DOHH2 (cell line): ENCODE results near the gene NDE1.

Experiments used
- H3F3A ChIP-seq: fragments of 200-600 bp; sonication (generic), shearing (Covaris generic); 2 replicates; pipeline ENCODE4 v1.6.0; 2016; ENCODE audit warnings: antibody characterized with exemption, mild to moderate bottlenecking; ENCODE audit not compliant: control insufficient read depth, insufficient read depth
- H3K27ac ChIP-seq: fragments of 200-600 bp; sonication (generic); 2 replicates; pipeline ENCODE4 v1.5.1; 2014; ENCODE audit warnings: low read depth, mild to moderate bottlenecking, low read length, moderate library complexity
- H3K27me3 ChIP-seq: fragments of 200-600 bp; sonication (generic); 2 replicates; pipeline ENCODE4 v1.6.1; 2014; ENCODE audit warnings: mild to moderate bottlenecking, low read length, mixed read lengths; ENCODE audit not compliant: control insufficient read depth
- H3K36me3 ChIP-seq: fragments of 200-600 bp; sonication (generic); 2 replicates; pipeline ENCODE4 v1.6.1; 2014; ENCODE audit warnings: mild to moderate bottlenecking, low read length, moderate library complexity, mixed read lengths; ENCODE audit not compliant: control insufficient read depth
- H3K4me1 ChIP-seq: fragments of 200-600 bp; sonication (generic); 2 replicates; pipeline ENCODE4 v1.6.1; 2014; ENCODE audit warnings: mild to moderate bottlenecking, low read length, mixed read lengths; ENCODE audit not compliant: control insufficient read depth
- H3K4me2 ChIP-seq: fragments of 200-600 bp; sonication (generic); 2 replicates; pipeline ENCODE4 v1.6.0; 2014; ENCODE audit warnings: mild to moderate bottlenecking, low read length, moderate library complexity
- H3K4me3 ChIP-seq: fragments of 200-600 bp; sonication (generic); 2 replicates; pipeline ENCODE4 v1.5.1; 2014; ENCODE audit warnings: mild to moderate bottlenecking, low read length, mixed read lengths
- H3K79me2 ChIP-seq: fragments of 200-600 bp; sonication (generic); 2 replicates; pipeline ENCODE4 v1.6.1; 2014; ENCODE audit warnings: mild to moderate bottlenecking, low read length, mixed read lengths; ENCODE audit not compliant: control insufficient read depth
- H3K9me2 ChIP-seq: fragments of 200-600 bp; sonication (generic); replicated peaks from 2 replicates; pipeline ENCODE4 v1.6.1; 2014; ENCODE audit warnings: mild to moderate bottlenecking, low read length, mixed read lengths; ENCODE audit not compliant: control insufficient read depth
- H3K9me3 ChIP-seq: fragments of 200-600 bp; sonication (generic); 2 replicates; pipeline ENCODE4 v1.6.1; 2014; ENCODE audit warnings: antibody characterized with exemption, low read length, mixed read lengths; ENCODE audit not compliant: control insufficient read depth, insufficient read depth
- H4K20me1 ChIP-seq: fragments of 200-600 bp; sonication (generic); 2 replicates; pipeline ENCODE4 v1.6.0; 2014; ENCODE audit warnings: low read depth, mild to moderate bottlenecking, antibody characterized with exemption, low read length, moderate library complexity; ENCODE audit not compliant: control insufficient read depth, insufficient read depth
- CTCF ChIP-seq: fragments of 200-600 bp; sonication (generic); IDR thresholded peaks from one replicate; pipeline ENCODE4 v1.5.1; 2014; ENCODE audit warnings: antibody characterized with exemption, mild to moderate bottlenecking, low read depth, low read length; ENCODE audit not compliant: poor library complexity, severe bottlenecking
- EZH2phosphoT487 ChIP-seq: fragments of 200-600 bp; sonication (generic); IDR thresholded peaks from 2 replicates; pipeline ENCODE4 v1.6.1; 2017; ENCODE audit warnings: borderline replicate concordance, mild to moderate bottlenecking, antibody characterized with exemption, low read length, moderate library complexity, mixed read lengths

The NDE1 gene

GRCh38 chr16:15620611-15621195 lies 29.3 kb upstream of the NDE1 start:
- TF ChIP-seq EZH2phosphoT487 (no peak), CTCF (no peak)
- H3K27ac ChIP-seq = no peak overlapping the region
- H3K36me3 ChIP-seq = peaks cover 95% of the 10 kb centered on the region
- H3K4me1 ChIP-seq = no peaks in the 10 kb centered on the region
- no peaks in the 10 kb centered on the region for H4K20me1 ChIP-seq
- no peaks in the 10 kb centered on the region for H3K79me2 ChIP-seq
- H3K9me3 ChIP-seq = no peaks in the 10 kb centered on the region
- H3K9me2 ChIP-seq = no peaks in the 10 kb centered on the region
- peaks cover 2% of the 10 kb centered on the region; the same call in 1 of the 2 replicates for H3F3A ChIP-seq
- H3K4me3 ChIP-seq = no peak overlapping the region
- no peaks in the 10 kb centered on the region for H3K27me3 ChIP-seq
- H3K4me2 ChIP-seq = no peak overlapping the region

GRCh38 chr16:15621456-15621855 lies 28.6 kb upstream of the NDE1 start:
- H3K9me2 ChIP-seq = no peaks in the 10 kb centered on the region
- H3K79me2 ChIP-seq = no peaks in the 10 kb centered on the region
- peaks cover 2% of the 10 kb centered on the region; the same call in 1 of the 2 replicates for H3F3A ChIP-seq
- no peak overlapping the region for H3K27ac ChIP-seq
- H3K4me1 ChIP-seq = no peaks in the 10 kb centered on the region
- no peak overlapping the region for H3K4me3 ChIP-seq
- no peak for TF ChIP-seq CTCF
- no peak for TF ChIP-seq EZH2phosphoT487
- no peaks in the 10 kb centered on the region for H3K9me3 ChIP-seq
- H3K4me2 ChIP-seq = no peak overlapping the region
- H3K27me3 ChIP-seq = no peaks in the 10 kb centered on the region
- peaks cover 92% of the 10 kb centered on the region for H3K36me3 ChIP-seq
- no peaks in the 10 kb centered on the region for H4K20me1 ChIP-seq

- H3K4me2 ChIP-seq = no peak overlapping the region
Observed at GRCh38 chr16:15621889-15622288, 28.2 kb upstream of the NDE1 start.

More at GRCh38 chr16:15621889-15622288, 28.2 kb upstream of the NDE1 start:
- H3K36me3 ChIP-seq = peaks cover 88% of the 10 kb centered on the region
- H3K9me2 ChIP-seq = no peaks in the 10 kb centered on the region
- TF ChIP-seq EZH2phosphoT487 (no peak), CTCF (no peak)
- no peaks in the 10 kb centered on the region for H3K9me3 ChIP-seq
- H3K27me3 ChIP-seq = no peaks in the 10 kb centered on the region
- no peaks in the 10 kb centered on the region for H3K4me1 ChIP-seq
- no peaks in the 10 kb centered on the region for H4K20me1 ChIP-seq
- H3K27ac ChIP-seq = no peak overlapping the region
- H3K79me2 ChIP-seq = no peaks in the 10 kb centered on the region
- peaks cover 2% of the 10 kb centered on the region; the same call in 1 of the 2 replicates for H3F3A ChIP-seq
- H3K4me3 ChIP-seq = no peak overlapping the region
